Fibroblast of skin of right quadriceps (primary cell): Measurements from ENCODE around the gene NFIA.

Experiments used
- DNase-seq: peaks from one replicate; pipeline ENCODE4 v3.0.0-alpha.2; 2013

NFIA gene

GRCh38 chr1:61284248-61284854, 202.0 kb downstream of the NFIA start:
- DNase-seq = no peak

GRCh38 chr1:61284936-61285335, 202.6 kb downstream of the NFIA start:
- no peak for DNase-seq

- no peak for DNase-seq
These were observed 203.1 kb downstream of the NFIA start for GRCh38 chr1:61285371-61285885.

GRCh38 chr1:61287014-61287413, 204.7 kb downstream of the NFIA start:
- DNase-seq = peak; percentile 22

DNA sequence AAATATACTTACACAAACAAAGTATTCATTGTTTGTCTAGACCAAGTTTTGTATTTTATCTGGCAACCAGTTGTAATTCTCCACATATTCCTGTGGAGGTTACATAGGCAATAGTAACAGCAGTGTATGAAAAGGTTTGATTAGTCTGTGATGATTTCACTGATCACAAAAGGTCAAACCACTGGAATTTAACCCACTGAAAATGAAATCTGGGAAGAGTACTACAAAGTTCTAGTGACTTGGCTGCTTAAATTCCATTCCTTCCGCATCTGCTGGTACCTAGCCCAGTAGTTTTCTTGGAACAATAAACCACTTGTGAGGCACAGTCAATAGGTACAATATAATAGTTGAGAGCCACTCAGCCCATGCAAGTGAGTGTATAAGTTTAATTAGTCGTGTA, 205.4 kb downstream of the NFIA start:
- peak; percentile 81 for DNase-seq

DNA sequence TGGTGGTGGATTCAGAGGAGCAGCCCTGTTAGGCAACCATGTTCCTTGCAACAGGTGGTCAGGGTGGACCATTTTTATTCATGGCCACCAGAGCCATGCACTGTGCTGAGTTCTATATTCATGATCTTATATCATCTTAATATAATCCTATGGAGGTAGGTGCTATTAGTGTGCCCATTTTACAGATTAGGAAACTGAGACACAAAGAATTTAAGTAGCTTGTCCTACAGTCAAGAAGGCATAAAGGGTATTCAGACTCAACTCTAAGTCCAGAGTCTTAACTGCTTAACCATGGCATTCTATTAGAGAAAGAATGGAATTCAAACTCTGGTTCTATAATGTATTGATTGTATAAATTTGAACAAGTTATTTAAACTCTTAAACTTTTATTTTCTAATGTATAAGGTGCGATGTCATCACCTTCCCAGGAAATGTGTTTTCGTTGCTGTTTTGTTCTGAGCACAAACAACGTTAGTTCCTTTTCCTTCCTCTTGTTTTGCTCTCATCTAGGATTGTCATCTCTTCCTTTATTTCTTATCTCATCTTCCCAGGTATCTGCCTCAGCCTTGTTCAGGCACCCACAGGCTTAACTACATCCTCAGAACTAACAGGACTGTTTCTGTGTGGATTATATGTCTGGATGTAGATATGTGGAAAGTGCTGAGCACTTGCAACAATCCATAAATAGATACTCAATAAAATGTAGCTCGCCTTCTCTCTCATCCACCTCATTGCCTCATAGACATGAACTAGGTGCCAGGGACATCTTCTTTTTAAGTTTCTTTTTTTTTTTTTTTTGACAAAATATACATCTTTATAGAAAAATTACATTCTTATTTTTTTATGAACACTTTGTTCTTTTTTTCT, 207.1 kb downstream of the NFIA start:
- no peak for DNase-seq

- DNase-seq = no peak
These were observed 208.2 kb downstream of the NFIA start for GRCh38 chr1:61290525-61290924.

DNA sequence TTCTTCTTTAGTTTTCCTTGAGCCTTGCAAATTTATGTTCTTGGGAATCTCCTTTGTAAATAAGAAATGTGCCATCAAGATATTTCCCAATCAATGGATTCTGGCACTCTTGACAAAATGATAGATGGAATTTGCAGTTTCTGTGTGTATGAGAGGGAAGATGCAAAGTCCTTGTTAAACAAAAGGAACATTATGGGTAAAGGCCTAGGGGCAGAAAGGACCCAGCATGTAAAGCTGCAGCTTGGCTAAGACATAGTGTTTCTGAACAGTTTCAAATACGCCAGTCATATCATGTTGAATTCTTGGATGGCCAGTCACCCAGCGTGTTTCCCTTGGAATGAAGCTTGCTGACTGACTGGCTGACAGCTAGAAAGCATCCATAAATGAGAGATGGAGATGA, 210.8 kb downstream of the NFIA start:
- DNase-seq = no peak

DNA sequence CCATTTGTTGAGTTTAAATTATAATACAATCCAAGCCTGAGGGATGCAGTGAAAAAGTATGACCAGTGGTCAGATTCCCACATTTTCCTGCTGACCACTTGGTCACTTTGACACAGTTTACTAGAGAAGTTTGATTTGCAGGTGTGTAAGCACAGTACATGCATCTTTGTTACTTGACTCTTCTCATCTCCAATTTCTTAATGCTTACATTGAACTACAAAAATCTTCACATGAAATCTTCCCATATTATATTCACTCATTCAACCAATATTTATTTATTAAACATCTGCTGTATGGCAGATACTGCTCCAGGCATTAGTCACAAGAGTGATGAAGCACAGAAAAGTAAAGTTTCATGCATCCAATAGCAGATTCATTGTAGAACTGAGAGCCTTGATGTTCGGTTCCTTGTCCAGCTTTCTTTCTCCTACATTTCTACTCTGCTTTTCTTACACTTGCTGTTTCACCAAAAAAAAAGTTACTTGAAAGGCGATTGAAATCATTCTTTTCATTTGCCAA, 211.7 kb downstream of the NFIA start:
- DNase-seq = no peak

DNA sequence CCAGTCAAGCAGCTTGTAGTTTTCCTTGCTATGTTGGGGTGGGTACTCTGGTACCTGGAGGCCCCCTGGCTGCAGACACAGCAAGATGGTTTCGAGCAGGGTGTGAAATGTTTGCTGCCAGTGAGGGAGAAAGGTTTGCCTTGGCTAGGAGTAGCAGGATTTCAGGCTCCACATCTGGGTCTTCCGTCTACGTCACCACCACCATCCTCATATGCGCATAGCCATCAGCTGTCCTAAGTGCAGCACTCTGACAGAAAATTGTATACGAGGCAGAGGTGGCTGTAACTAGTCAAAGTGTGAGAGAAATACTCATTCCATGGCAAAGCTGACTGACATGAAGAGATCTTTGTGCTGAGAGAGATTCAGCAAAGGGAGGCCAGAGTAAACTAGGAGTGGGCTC, 212.6 kb downstream of the NFIA start:
- DNase-seq = no peak

GRCh38 chr1:61295818-61296537, 213.6 kb downstream of the NFIA start:
- DNase-seq = no peak

- DNase-seq = no peak
These were observed 215.5 kb downstream of the NFIA start for GRCh38 chr1:61297887-61298286.

- DNase-seq = no peak
These were observed 217.1 kb downstream of the NFIA start for GRCh38 chr1:61299463-61299862.

- DNase-seq = no peak
These were observed 218.5 kb downstream of the NFIA start for GRCh38 chr1:61300899-61301298.

GRCh38 chr1:61301824-61302657, 219.7 kb downstream of the NFIA start:
- DNase-seq = peak; percentile 74

DNA sequence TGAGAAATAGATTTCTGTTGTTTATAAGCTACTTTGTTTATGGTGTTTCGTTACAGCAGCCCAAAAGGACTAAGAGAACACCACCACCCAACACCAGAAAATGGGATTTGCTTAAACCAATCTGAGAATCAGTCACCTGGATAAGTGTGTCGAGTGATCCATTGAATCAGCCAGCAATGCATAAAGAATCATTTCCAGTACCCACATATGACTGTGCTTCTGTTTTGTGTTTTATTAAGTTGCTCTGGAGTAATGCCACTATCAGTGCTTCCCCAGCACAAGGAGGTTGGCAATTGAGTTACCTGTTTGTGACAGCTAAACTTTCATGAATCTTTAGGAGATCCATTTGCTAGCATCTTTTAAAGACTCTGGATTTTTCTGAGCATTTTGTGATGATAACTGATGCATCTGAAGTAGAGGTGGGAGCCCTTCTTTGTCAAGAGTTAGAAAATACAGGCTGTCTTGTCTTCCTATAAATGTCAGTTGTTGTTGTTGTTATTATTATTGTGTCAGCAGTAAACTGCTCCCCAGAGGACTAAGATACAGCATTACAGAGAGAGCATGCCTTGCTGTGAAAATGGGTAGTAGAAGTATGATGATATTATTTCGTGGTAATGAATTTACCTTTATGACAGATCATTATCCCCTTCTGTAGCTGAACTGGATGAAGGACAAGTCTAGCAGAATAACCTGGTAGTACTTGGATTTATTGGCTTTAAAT, 225.2 kb downstream of the NFIA start:
- no peak for DNase-seq

- no peak for DNase-seq
These were observed 227.7 kb downstream of the NFIA start for GRCh38 chr1:61310057-61310456.

- DNase-seq = no peak
These were observed 228.2 kb downstream of the NFIA start for GRCh38 chr1:61310538-61310937.

- DNase-seq = no peak
These were observed 231.6 kb downstream of the NFIA start for GRCh38 chr1:61313906-61314422.

DNA sequence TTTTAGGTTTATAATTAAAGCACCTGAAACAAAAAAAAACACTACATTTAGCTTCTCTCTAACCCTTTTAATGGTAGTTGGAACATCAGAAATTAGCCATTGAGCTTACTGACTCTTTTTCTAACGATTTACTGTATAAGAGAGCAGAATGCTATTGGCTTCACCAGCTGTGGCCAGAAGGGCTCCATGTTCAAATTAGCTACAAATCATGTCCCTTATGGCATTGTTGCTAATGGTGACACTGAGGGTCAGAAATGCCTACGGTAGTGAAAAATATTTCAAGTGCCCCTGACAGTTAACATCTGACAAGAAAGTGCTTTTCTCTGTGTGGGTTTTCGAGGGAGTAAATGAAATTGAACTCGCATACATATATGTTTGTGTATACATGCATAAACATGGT, 232.7 kb downstream of the NFIA start:
- no peak for DNase-seq

DNA sequence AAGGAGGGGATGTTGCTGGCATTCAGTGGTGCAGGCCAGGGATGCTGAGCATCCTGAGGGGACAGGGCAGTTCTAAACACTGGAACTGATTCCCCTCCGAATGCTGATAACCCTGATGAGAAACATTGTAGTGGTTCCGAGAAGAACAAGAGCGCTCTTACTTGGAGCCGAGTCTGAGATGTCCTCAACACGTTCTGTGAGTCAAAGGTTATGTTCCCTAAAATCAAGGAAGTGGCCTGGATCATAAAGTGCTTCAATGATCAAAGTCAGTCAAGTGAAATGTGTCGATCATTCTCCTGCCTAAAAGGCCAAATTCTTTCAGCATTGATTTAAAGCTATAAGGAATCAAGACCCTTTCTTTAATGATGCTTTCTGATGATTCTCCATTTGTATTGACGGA, 234.1 kb downstream of the NFIA start:
- no peak for DNase-seq
